Caco-2 (cell line): Measurements from ENCODE around the gene PPARG. TPM values are rescaled to one million over a fixed set of nuclear protein-coding genes. Genes with fewer than 3 reads are reported as not detected.

Experiments used
- BruUV-seq: library from RNA; stranded (reverse); fragments of 400-500 nt; replicated peaks from 2 replicates; lab custom pipeline; 2021; lab: Mats Ljungman, UMichigan
- CTCF ChIA-PET: fragments of 300-600 bp; sonication (Branson Sonifier 250); formaldehyde crosslinking; loops from one replicate; lab custom pipeline; 2022; ENCODE audit warnings: antibody characterized with exemption; lab: Charles Lee
- POLR2A ChIA-PET: fragments of 300-600 bp; sonication (Branson Sonifier 250); formaldehyde crosslinking; loops from one replicate; lab custom pipeline; 2022; ENCODE audit warnings: antibody characterized with exemption; lab: Charles Lee
- DNase-seq, 2 experiments: peaks; one replicate each; pipeline versions ENCODE4 v3.0.0 to v3.0.0-alpha.2; 2020 to 2022
- H3K27me3 ChIP-seq: replicated peaks from 2 replicates; pipeline ENCODE4 v1.6.0; 2011; ENCODE audit warnings: low read length; ENCODE audit not compliant: control insufficient read depth, insufficient read depth
- H3K36me3 ChIP-seq: 2 replicates; pipeline ENCODE4 v1.5.1; 2011; ENCODE audit warnings: low read length; ENCODE audit not compliant: control insufficient read depth, insufficient read depth
- H3K4me1 ChIP-seq: fragments of 250-450 bp; sonication (Bioruptor Pico); 2 replicates; pipeline ENCODE4 v1.5.1; 2020; ENCODE audit warnings: mild to moderate bottlenecking
- H3K4me3 ChIP-seq: 2 replicates; pipeline ENCODE4 v1.5.1; 2011; ENCODE audit warnings: low read depth, mild to moderate bottlenecking, control low read depth, low read length
- H3K9me3 ChIP-seq: fragments of 250-450 bp; sonication (Bioruptor Pico); 2 replicates; pipeline ENCODE4 v1.5.1; 2020; ENCODE audit warnings: mild to moderate bottlenecking, moderate library complexity
- H3K27ac Mint-ChIP-seq: one replicate; pipeline ENCODE4 v1.8.0; 2022; ENCODE audit warnings: mixed read lengths; ENCODE audit not compliant: unreplicated experiment
- H3K27me3 Mint-ChIP-seq: one replicate; pipeline ENCODE4 v1.8.0; 2022; ENCODE audit warnings: mixed read lengths; ENCODE audit not compliant: insufficient read depth, unreplicated experiment
- H3K36me3 Mint-ChIP-seq: one replicate; pipeline ENCODE4 v1.8.0; 2022; ENCODE audit warnings: mild to moderate bottlenecking, mixed read lengths; ENCODE audit not compliant: insufficient read depth, unreplicated experiment
- H3K4me1 Mint-ChIP-seq: one replicate; pipeline ENCODE4 v1.8.0; 2022; ENCODE audit warnings: low read depth, mixed read lengths; ENCODE audit not compliant: unreplicated experiment
- H3K4me3 Mint-ChIP-seq: one replicate; pipeline ENCODE4 v1.8.0; 2022; ENCODE audit warnings: mild to moderate bottlenecking, moderate library complexity, mixed read lengths; ENCODE audit not compliant: unreplicated experiment
- H3K9me3 Mint-ChIP-seq: one replicate; pipeline ENCODE4 v1.8.0; 2022; ENCODE audit warnings: mixed read lengths; ENCODE audit not compliant: unreplicated experiment
- intact Hi-C: fragments of 100-400 bp; cut with micrococcal nuclease; formaldehyde crosslinking; loops from one replicate; pipeline ENCODE4 v1.10.0; 2022; ENCODE audit not compliant: unreplicated experiment
- total RNA-seq: library from RNA; stranded (reverse); gene quantifications from 2 replicates; pipeline ENCODE4 v1.2.3, GENCODE V29; 2022
- TF ChIP-seq, protein P1 (sequence below), 2 experiments: fragments of 200-600 bp in 1 of 2; IDR thresholded peaks; 1 replicate in 1 of 2; 2 replicates in 1 of 2; pipeline versions ENCODE4 v1.5.1 to v1.8.0; 2011 to 2022; ENCODE audit warnings: antibody characterized with exemption in 1 of 2, control low read depth in 1 of 2, inconsistent platforms in 1 of 2, low read depth in 1 of 2, low read length in 1 of 2, mild to moderate bottlenecking in 1 of 2, moderate library complexity in 1 of 2; ENCODE audit not compliant: insufficient read depth in 1 of 2, severe bottlenecking in 1 of 2, unreplicated experiment in 1 of 2

Gene PPARG
- total RNA-seq, 1 experiment from 2014 or later = 15.6 TPM

DNA sequence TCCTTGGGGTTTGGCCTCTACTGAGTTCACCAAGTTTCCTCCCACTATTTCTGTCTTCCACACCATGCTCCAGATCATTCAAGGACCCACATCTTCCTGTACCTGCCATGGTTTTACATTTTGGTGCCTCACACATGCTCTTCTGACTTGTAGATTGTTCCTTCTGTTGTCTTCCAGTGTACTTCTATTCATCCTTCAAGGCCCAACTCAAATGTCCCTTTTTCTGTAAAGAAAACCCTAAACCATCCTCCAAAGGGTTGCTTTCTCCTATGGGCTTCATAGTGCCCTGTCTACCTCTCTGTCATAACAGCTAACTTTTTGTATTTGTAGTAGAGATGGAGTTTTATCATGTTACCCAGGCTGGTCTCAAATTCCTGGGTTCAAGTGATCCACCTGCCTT is 175.3 kb downstream of the PPARG start:
- Mint-ChIP-seq H3K36me3 (no peaks in the 10 kb centered on the region), H3K9me3 (no peaks in the 10 kb centered on the region), H3K4me1 (no peaks in the 10 kb centered on the region), H3K4me3 (no peak overlapping the region), H3K27ac (no peak overlapping the region), H3K27me3 (no peaks in the 10 kb centered on the region)
- intact Hi-C loops = loop anchor here (2.0 kb wide), 1 partner anchor 19 kb away; no protein-coding TSS in a partner anchor
- POLR2A ChIA-PET = no interaction called here
- Histone ChIP-seq H3K27me3 (no peaks in the 10 kb centered on the region), H3K9me3 (no peaks in the 10 kb centered on the region), H3K4me3 (no peak overlapping the region), H3K4me1 (peaks cover 20% of the 10 kb centered on the region), H3K36me3 (no peaks in the 10 kb centered on the region)
- no TSS peak for BruUV-seq
- DNase-seq = no peak
- CTCF ChIA-PET = no interaction called here
- TF ChIP-seq, protein P1, sequence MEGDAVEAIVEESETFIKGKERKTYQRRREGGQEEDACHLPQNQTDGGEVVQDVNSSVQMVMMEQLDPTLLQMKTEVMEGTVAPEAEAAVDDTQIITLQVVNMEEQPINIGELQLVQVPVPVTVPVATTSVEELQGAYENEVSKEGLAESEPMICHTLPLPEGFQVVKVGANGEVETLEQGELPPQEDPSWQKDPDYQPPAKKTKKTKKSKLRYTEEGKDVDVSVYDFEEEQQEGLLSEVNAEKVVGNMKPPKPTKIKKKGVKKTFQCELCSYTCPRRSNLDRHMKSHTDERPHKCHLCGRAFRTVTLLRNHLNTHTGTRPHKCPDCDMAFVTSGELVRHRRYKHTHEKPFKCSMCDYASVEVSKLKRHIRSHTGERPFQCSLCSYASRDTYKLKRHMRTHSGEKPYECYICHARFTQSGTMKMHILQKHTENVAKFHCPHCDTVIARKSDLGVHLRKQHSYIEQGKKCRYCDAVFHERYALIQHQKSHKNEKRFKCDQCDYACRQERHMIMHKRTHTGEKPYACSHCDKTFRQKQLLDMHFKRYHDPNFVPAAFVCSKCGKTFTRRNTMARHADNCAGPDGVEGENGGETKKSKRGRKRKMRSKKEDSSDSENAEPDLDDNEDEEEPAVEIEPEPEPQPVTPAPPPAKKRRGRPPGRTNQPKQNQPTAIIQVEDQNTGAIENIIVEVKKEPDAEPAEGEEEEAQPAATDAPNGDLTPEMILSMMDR (IDR thresholded peaks at IDR 0.05; ENCODE audit: insufficient read depth in 1 of 2, low read depth in 1 of 2, low read length in 1 of 2, severe bottlenecking in 1 of 2, unreplicated experiment in 1 of 2) = no peak

DNA sequence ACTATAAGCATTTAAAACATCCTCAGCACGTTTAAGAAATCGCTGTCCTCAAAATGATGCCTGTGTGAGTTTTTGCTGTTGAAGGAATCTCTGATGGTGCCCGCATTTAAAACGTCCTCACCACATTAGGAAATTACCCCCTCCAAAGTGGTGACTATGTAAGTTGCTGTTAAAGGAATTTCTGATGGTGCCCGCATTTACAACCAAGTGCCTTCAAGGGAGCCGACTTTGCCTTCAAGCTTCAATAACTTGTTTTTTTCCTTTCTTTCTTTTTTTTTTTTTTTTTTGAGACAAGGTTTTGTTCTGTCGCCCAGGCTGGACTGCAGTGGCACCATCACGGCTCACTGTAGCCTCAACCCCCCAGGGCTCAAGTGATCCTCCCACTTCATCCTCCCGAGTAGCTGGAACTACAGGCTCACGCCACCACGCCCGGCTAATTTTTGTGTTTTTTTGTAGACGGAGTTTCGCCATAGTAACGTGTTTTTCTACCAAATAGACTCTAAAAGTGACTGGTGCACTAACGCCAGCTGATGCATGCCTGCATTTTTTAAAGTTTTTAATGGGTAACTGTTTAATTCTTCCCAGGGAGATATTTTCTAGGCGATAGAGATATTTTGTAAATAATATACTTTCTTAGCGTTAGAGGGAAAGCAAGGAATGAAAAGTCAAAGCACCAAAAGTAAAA is 176.4 kb downstream of the PPARG start:
- no peaks in the 10 kb centered on the region for H3K4me1 Mint-ChIP-seq

DNA sequence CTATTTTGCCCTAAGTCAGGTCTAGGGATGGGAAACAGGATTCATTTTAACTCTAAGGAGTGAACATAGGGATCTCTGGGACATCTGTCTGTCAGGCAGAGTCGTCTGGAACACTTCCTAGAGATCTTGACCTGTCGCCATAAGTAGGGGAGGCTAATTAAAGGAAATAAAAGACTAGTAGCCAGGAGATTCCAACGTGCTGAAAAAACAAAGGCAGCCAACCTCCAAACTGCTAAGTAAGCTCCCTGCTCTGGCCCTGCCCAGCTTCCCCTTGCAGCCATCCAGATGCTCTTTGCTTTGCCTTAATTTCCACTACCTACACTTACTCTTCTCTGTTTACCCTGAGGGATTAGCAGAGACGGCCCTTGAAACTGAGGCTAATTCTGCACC is 177.0 kb downstream of the PPARG start:
- no peaks in the 10 kb centered on the region for H3K9me3 ChIP-seq
- Mint-ChIP-seq H3K4me1 (no peaks in the 10 kb centered on the region), H3K27ac (no peak overlapping the region), H3K9me3 (no peaks in the 10 kb centered on the region), H3K27me3 (no peaks in the 10 kb centered on the region), H3K36me3 (no peaks in the 10 kb centered on the region), H3K4me3 (no peak overlapping the region)
- intact Hi-C loops = loop anchor here (2.0 kb wide), 1 partner anchor 21 kb away; no protein-coding TSS in a partner anchor
- H3K27me3 ChIP-seq = no peaks in the 10 kb centered on the region
- POLR2A ChIA-PET = interaction anchor here (1.1 kb wide), 1 partner anchor 18 kb away, joined by 3 read pairs; the partner anchor contains the start of gene TSEN2
- H3K36me3 ChIP-seq = no peaks in the 10 kb centered on the region
- CTCF ChIA-PET = interaction anchor here (0.6 kb wide), 1 partner anchor 1713 kb away, joined by 3 read pairs; no protein-coding TSS in a partner anchor
- no TSS peak for BruUV-seq
- peaks cover 20% of the 10 kb centered on the region for H3K4me1 ChIP-seq
- H3K4me3 ChIP-seq = no peak overlapping the region
- TF ChIP-seq, protein P1 (IDR thresholded peaks at IDR 0.05; ENCODE audit: insufficient read depth in 1 of 2, low read depth in 1 of 2, low read length in 1 of 2, severe bottlenecking in 1 of 2, unreplicated experiment in 1 of 2) = no peak
- DNase-seq = no peak

More for the DNA sequence above, 176.4 kb downstream of the PPARG start:
- no peak overlapping the region for H3K27ac Mint-ChIP-seq
- H3K36me3 Mint-ChIP-seq = no peaks in the 10 kb centered on the region
- Histone ChIP-seq H3K27me3 (no peaks in the 10 kb centered on the region), H3K36me3 (no peaks in the 10 kb centered on the region), H3K9me3 (no peaks in the 10 kb centered on the region), H3K4me1 (peaks cover 20% of the 10 kb centered on the region), H3K4me3 (no peak overlapping the region)
- ChIA-PET POLR2A (interaction anchor here (1.1 kb wide), 1 partner anchor 19 kb away, joined by 3 read pairs; the partner anchor contains the start of gene TSEN2), CTCF (interaction anchor here (0.6 kb wide), 1 partner anchor 1714 kb away, joined by 3 read pairs; no protein-coding TSS in a partner anchor)
- intact Hi-C loops = loop anchor here (2.0 kb wide), 1 partner anchor 20 kb away; no protein-coding TSS in a partner anchor
- H3K9me3 Mint-ChIP-seq = no peaks in the 10 kb centered on the region
- DNase-seq = no peak
- H3K4me3 Mint-ChIP-seq = no peak overlapping the region
- BruUV-seq = no TSS peak
- H3K27me3 Mint-ChIP-seq = no peaks in the 10 kb centered on the region
- TF ChIP-seq, protein P1 (IDR thresholded peaks at IDR 0.05; ENCODE audit: insufficient read depth in 1 of 2, low read depth in 1 of 2, low read length in 1 of 2, severe bottlenecking in 1 of 2, unreplicated experiment in 1 of 2) = no peak
